ENCODE results near the gene DYNLT1. TPM values are rescaled to one million over a fixed set of nuclear protein-coding genes. Genes with fewer than 3 reads are reported as not detected.
A peak's percentile ranks its signal among the peaks of the same experiment; 100 is the strongest.
"Not testable (repeated sequence)": the region's sequence is repeated elsewhere in the genome, so short reads cannot be mapped to it uniquely, and the experiment has no call there.

Gene DYNLT1
- total and polyA plus RNA-seq, 2 donors from 2014 or later, result 145 to 406 TPM

DNA sequence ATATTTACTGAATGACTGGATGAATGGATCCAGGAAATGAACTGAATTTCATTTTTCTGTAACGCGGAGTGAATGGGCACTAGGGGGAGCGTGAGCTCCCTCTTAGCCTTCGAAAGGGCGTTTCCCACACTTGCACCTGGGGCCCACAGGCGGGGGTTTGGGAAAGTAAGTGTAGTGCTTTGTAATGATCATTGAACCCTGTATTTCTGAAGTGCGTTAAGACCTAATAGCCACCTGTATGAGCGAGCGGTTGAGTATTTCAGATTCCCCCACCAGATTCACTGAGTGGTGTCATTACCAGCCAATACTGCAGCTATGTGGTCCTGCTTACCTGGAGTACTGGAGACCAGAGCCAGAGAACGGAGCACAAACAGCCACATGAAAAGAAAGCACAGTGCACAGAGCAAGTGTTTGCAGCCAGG is 15.8 kb upstream of the DYNLT1 start:
- intact Hi-C loops (cut with DNase I), result no loop called here
- TF ChIP-seq, protein P1, sequence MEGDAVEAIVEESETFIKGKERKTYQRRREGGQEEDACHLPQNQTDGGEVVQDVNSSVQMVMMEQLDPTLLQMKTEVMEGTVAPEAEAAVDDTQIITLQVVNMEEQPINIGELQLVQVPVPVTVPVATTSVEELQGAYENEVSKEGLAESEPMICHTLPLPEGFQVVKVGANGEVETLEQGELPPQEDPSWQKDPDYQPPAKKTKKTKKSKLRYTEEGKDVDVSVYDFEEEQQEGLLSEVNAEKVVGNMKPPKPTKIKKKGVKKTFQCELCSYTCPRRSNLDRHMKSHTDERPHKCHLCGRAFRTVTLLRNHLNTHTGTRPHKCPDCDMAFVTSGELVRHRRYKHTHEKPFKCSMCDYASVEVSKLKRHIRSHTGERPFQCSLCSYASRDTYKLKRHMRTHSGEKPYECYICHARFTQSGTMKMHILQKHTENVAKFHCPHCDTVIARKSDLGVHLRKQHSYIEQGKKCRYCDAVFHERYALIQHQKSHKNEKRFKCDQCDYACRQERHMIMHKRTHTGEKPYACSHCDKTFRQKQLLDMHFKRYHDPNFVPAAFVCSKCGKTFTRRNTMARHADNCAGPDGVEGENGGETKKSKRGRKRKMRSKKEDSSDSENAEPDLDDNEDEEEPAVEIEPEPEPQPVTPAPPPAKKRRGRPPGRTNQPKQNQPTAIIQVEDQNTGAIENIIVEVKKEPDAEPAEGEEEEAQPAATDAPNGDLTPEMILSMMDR (IDR thresholded peaks at IDR 0.05; ENCODE audit: borderline replicate concordance, extremely low read depth, insufficient read depth), result no peak
- DNase-seq, result peak in 1 of 5 donors; percentile 20

DNA sequence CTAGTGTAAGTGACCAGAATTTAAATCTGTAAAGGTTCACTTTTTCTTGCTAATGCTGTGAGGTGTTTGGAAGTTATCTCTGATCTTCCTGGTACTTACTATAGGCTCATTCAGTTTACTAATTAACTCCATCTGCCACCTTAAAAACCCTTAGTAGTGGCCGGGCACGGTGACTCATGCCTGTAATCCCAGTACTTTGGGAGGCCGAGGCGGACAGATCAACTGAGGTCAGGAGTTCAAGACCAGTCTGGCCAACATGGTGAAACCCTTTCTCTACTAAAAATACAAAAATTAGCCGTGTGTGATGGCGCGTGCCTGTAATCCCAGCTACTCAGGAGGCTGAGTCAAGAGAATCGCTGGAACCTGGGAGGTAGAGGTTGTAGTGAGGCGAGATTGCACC is 12.4 kb upstream of the DYNLT1 start:
- H3K4me3 ChIP-seq (ENCODE audit: low read length in 3 of 3); intact Hi-C loops (cut with DNase I); H3K27me3 ChIP-seq (ENCODE audit: control insufficient read depth, insufficient read depth, low read length); H3K27ac ChIP-seq (ENCODE audit: low read depth in 2 of 2, low read length in 2 of 2); FAIRE-seq; H3K9ac ChIP-seq (ENCODE audit: low read length in 3 of 3); H3K36me3 ChIP-seq (ENCODE audit: control insufficient read depth in 2 of 3, insufficient read depth in 3 of 3, low read length in 3 of 3); H3K9me3 ChIP-seq (ENCODE audit: control insufficient read depth in 2 of 3, insufficient read depth in 1 of 3, low read length in 3 of 3): not testable (repeated sequence)
- H3K4me1 ChIP-seq (ENCODE audit: control insufficient read depth in 2 of 3, insufficient read depth in 2 of 3, low read depth in 1 of 3, low read length in 3 of 3), result peaks cover 0 to 12% (median 2%) of the 10 kb centered on the region in 3 donors
- peak in 1 of 5 donors; percentile 81 for DNase-seq

More for the DNA sequence above, 15.8 kb upstream of the DYNLT1 start:
- no peak overlapping the region for H3K27ac ChIP-seq (ENCODE audit: low read depth in 2 of 2, low read length in 2 of 2)
- H3K4me1 ChIP-seq (ENCODE audit: control insufficient read depth in 2 of 3, insufficient read depth in 2 of 3, low read depth in 1 of 3, low read length in 3 of 3), result peaks cover 0 to 5% (median 0%) of the 10 kb centered on the region in 3 donors
- no peaks in the 10 kb centered on the region for H3K36me3 ChIP-seq (ENCODE audit: control insufficient read depth in 2 of 3, insufficient read depth in 3 of 3, low read length in 3 of 3)
- no peak for FAIRE-seq
- no peaks in the 10 kb centered on the region for H3K9me3 ChIP-seq (ENCODE audit: control insufficient read depth in 2 of 3, insufficient read depth in 1 of 3, low read length in 3 of 3)
- no peak overlapping the region for H3K9ac ChIP-seq (ENCODE audit: low read length in 3 of 3)
- H3K4me3 ChIP-seq (ENCODE audit: low read length in 3 of 3), result no peak overlapping the region
- H3K27me3 ChIP-seq (ENCODE audit: control insufficient read depth, insufficient read depth, low read length), result no peaks in the 10 kb centered on the region

DNA sequence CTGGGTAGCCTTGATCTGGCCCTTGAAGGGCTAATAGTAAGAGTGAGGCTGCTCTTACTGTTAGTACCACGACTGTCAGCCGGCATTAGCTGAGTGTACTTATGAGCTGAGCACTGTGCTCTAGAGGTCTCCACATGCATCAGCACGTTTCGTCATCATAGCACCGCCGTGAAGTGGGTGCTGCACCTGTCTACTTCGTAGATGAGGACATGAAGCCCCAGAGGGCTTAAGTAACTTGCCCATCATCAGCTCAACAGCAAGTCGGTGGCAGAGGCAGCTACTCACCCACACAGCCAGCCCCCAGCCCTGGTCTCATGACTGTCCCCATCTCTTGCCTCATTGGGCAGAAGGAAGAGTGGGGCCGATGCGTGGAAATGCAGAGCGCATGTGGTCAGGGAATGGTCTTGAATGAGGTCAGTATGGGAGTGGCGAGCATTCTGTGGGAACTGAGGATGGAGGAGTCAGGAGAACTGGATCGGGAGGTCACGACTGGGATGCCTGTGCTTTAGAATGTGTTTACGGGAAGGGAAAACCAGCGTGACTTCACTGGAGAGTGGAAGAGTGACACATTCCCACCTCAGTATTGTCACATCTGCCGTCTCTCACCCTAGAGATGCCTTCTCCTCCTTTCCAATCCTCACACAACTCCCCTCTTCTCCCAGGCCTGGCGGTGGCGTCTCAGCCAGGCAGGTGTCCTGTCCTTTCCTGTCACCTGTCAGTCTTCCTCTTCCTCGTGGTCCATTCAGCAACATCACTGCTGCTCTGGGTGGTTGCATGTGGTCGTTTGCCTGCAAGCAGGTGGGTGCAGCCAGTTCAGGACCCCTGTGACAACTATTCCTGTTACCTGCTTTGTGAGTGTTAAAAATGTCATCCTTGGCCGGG is 11.3 kb upstream of the DYNLT1 start:
- Histone ChIP-seq H3K27ac (ENCODE audit: low read depth in 2 of 2, low read length in 2 of 2) (no peak overlapping the region), H3K9ac (ENCODE audit: low read length in 3 of 3) (no peak overlapping the region), H3K9me3 (ENCODE audit: control insufficient read depth in 2 of 3, insufficient read depth in 1 of 3, low read length in 3 of 3) (no peaks in the 10 kb centered on the region), H3K36me3 (ENCODE audit: control insufficient read depth in 2 of 3, insufficient read depth in 3 of 3, low read length in 3 of 3) (no peaks in the 10 kb centered on the region), H3K27me3 (ENCODE audit: control insufficient read depth, insufficient read depth, low read length) (no peaks in the 10 kb centered on the region), H3K4me3 (ENCODE audit: low read length in 3 of 3) (no peak overlapping the region), H3K4me1 (ENCODE audit: control insufficient read depth in 2 of 3, insufficient read depth in 2 of 3, low read depth in 1 of 3, low read length in 3 of 3) (peaks cover 0 to 12% (median 2%) of the 10 kb centered on the region in 3 donors)
- DNase-seq (peak in 1 of 5 donors; percentile 64), FAIRE-seq (no peak)
- intact Hi-C loops (cut with DNase I), result no loop called here
- TF ChIP-seq, protein P1 (IDR thresholded peaks at IDR 0.05; ENCODE audit: borderline replicate concordance, extremely low read depth, insufficient read depth), result no peak

DNA sequence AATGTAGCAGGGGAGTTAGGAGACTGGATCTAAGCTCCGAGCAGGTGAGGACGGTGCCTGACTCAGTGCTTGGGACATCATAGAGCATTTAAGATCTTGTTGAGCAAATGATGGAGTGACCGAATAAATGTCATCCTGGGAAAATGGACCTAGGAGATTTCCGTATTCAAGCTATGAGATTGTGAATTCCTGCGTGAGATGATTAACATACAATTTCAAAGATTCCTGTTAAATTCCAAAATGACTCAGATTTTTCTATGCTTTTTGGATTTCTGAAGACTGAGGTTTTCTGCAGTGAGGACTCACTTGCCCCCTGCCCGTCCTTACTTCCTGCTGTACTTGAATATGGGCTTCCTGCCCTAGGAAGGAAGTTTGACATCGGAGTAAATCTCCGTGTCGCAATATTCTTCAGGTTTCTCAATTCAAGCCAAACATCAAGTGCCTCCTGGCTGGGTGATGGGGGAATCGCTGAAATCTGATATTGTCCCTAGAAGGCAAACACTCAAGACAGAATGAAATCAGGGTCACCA is 10.5 kb upstream of the DYNLT1 start:
- no peak for FAIRE-seq
- Histone ChIP-seq H3K9ac (ENCODE audit: low read length in 3 of 3) (no peak overlapping the region), H3K27ac (ENCODE audit: low read depth in 2 of 2, low read length in 2 of 2) (peak overlapping the region in 1 of 2 donors; percentile 32), H3K4me1 (ENCODE audit: control insufficient read depth in 2 of 3, insufficient read depth in 2 of 3, low read depth in 1 of 3, low read length in 3 of 3) (peaks cover 0 to 12% (median 2%) of the 10 kb centered on the region in 3 donors), H3K4me3 (ENCODE audit: low read length in 3 of 3) (no peak overlapping the region), H3K27me3 (ENCODE audit: control insufficient read depth, insufficient read depth, low read length) (no peaks in the 10 kb centered on the region), H3K36me3 (ENCODE audit: control insufficient read depth in 2 of 3, insufficient read depth in 3 of 3, low read length in 3 of 3) (no peaks in the 10 kb centered on the region), H3K9me3 (ENCODE audit: control insufficient read depth in 2 of 3, insufficient read depth in 1 of 3, low read length in 3 of 3) (no peaks in the 10 kb centered on the region)
- DNase-seq, result peak in 1 of 5 donors; percentile 8
- TF ChIP-seq, protein P1 (IDR thresholded peaks at IDR 0.05; ENCODE audit: borderline replicate concordance, extremely low read depth, insufficient read depth), result no peak
- intact Hi-C loops (cut with DNase I), result no loop called here
